ENCODE results near the gene ST7. TPM values are rescaled to one million over a fixed set of nuclear protein-coding genes. Genes with fewer than 3 reads are reported as not detected.

The ST7 gene
- polyA plus RNA-seq, 1 donor from 2014 or later = 76.8 TPM

DNA sequence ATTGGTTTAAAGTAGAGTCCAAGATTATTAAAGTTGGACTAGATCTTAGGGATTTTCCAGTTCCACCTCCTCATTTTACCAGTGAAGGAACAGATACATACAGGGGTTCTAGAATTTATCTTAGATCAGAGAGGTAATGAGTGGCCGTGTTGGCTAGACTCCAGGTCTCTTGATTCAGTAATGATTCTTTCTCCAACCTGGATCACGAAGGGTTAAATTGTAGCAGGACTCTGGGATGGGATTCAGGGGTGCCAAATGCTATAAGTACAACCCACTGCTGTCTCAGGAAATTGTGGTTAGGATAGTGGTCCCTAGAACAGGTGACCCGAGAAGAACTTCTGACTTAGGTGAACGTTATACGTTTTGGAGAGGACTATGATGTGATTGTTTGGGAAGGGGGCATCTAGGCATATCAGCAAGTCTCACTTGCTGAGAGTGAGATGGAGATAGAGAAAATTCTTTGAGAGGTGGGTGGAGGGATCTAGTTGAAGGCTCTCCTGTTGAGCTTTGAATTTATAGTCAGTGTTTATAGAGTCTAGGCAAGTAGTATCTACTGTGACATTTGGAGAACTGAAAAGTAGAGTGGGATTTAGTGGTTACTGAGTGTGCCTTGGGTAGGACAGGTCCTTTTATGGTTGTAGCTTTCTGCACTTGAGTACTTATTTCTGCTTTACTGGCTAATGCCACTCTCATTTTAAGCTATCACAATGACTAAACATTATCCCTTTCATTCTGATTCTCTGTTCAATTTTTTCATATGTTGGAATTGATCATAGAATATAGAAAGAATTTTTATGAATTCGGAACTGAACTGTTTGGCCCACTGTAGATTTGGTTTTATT lies 58.3 kb downstream of the ST7 start:
- Histone ChIP-seq H3K27ac (ENCODE audit: low read length) (no peak overlapping the region), H3K9me2 (ENCODE audit: insufficient read depth, low read length) (no peaks in the 10 kb centered on the region), H3F3A (ENCODE audit: insufficient read depth, low read length, poor library complexity, severe bottlenecking) (no peaks in the 10 kb centered on the region), H2AFZ (ENCODE audit: low read depth, low read length) (no peak overlapping the region), H3K9me3 (ENCODE audit: low read length) (no peaks in the 10 kb centered on the region), H4K20me1 (ENCODE audit: insufficient read depth) (no peaks in the 10 kb centered on the region), H3K9ac (ENCODE audit: low read length) (no peak overlapping the region), H3K4me3 (ENCODE audit: low read length) (no peak overlapping the region), H3K36me3 (ENCODE audit: insufficient read depth, low read length) (no peaks in the 10 kb centered on the region), H3K27me3 (ENCODE audit: insufficient read depth, low read depth, low read length) (no peaks in the 10 kb centered on the region), H3K4me2 (ENCODE audit: low read length) (no peak overlapping the region), H3K79me2 (replicated peaks; ENCODE audit: insufficient read depth, low read length) (no peaks in the 10 kb centered on the region)
- TF ChIP-seq POLR2AphosphoS5 (IDR thresholded peaks at IDR 0.05) (no peak), SMC3 (conservative IDR thresholded peaks at IDR 0.05; ENCODE audit: poor library complexity) (no peak), EZH2 (IDR thresholded peaks at IDR 0.05; ENCODE audit: borderline replicate concordance, insufficient read depth, low read length, poor library complexity, severe bottlenecking) (no peak)

DNA sequence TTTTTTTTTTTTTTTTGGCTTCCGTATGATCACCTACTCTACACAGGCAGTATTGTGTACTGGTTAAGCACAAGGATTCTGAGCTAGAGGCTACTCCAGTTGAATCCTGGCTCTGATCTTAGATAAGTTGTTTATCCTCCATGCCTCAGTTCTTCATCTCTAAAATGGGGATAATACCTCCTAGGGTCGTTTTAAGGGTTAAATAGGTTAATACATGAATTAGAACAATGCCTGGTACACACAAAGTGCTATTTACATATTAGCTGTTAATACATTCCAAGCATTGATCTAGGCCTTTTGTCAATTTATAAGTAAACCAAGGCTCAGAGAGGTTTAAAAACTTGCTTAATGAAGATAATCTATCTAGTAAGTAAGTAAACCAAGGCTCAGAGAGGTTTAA lies 59.0 kb downstream of the ST7 start:
- Histone ChIP-seq H3F3A (ENCODE audit: insufficient read depth, low read length, poor library complexity, severe bottlenecking) (no peaks in the 10 kb centered on the region), H3K4me3 (ENCODE audit: low read length) (no peak overlapping the region), H4K20me1 (ENCODE audit: insufficient read depth) (no peaks in the 10 kb centered on the region), H3K36me3 (ENCODE audit: insufficient read depth, low read length) (no peaks in the 10 kb centered on the region), H3K9me3 (ENCODE audit: low read length) (no peaks in the 10 kb centered on the region), H3K27ac (ENCODE audit: low read length) (no peak overlapping the region), H3K27me3 (ENCODE audit: insufficient read depth, low read depth, low read length) (no peaks in the 10 kb centered on the region), H2AFZ (ENCODE audit: low read depth, low read length) (no peak overlapping the region), H3K4me2 (ENCODE audit: low read length) (no peak overlapping the region), H3K79me2 (replicated peaks; ENCODE audit: insufficient read depth, low read length) (no peaks in the 10 kb centered on the region), H3K9me2 (ENCODE audit: insufficient read depth, low read length) (no peaks in the 10 kb centered on the region), H3K9ac (ENCODE audit: low read length) (no peak overlapping the region)
- TF ChIP-seq TAF1 (IDR thresholded peaks at IDR 0.05; ENCODE audit: low read depth) (no peak), RAD21 (conservative IDR thresholded peaks at IDR 0.05) (no peak), POLR2AphosphoS5 (IDR thresholded peaks at IDR 0.05) (no peak), SMC3 (conservative IDR thresholded peaks at IDR 0.05; ENCODE audit: poor library complexity) (no peak), EZH2 (IDR thresholded peaks at IDR 0.05; ENCODE audit: borderline replicate concordance, insufficient read depth, low read length, poor library complexity, severe bottlenecking) (no peak), EP300 (conservative IDR thresholded peaks at IDR 0.05; ENCODE audit: poor library complexity, severe bottlenecking) (no peak), MXI1 (conservative IDR thresholded peaks at IDR 0.05; ENCODE audit: poor library complexity, severe bottlenecking) (no peak)
- TF ChIP-seq, protein P1, sequence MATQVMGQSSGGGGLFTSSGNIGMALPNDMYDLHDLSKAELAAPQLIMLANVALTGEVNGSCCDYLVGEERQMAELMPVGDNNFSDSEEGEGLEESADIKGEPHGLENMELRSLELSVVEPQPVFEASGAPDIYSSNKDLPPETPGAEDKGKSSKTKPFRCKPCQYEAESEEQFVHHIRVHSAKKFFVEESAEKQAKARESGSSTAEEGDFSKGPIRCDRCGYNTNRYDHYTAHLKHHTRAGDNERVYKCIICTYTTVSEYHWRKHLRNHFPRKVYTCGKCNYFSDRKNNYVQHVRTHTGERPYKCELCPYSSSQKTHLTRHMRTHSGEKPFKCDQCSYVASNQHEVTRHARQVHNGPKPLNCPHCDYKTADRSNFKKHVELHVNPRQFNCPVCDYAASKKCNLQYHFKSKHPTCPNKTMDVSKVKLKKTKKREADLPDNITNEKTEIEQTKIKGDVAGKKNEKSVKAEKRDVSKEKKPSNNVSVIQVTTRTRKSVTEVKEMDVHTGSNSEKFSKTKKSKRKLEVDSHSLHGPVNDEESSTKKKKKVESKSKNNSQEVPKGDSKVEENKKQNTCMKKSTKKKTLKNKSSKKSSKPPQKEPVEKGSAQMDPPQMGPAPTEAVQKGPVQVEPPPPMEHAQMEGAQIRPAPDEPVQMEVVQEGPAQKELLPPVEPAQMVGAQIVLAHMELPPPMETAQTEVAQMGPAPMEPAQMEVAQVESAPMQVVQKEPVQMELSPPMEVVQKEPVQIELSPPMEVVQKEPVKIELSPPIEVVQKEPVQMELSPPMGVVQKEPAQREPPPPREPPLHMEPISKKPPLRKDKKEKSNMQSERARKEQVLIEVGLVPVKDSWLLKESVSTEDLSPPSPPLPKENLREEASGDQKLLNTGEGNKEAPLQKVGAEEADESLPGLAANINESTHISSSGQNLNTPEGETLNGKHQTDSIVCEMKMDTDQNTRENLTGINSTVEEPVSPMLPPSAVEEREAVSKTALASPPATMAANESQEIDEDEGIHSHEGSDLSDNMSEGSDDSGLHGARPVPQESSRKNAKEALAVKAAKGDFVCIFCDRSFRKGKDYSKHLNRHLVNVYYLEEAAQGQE (IDR thresholded peaks at IDR 0.05; ENCODE audit: borderline replicate concordance) = no peak
- TF ChIP-seq, protein P2, sequence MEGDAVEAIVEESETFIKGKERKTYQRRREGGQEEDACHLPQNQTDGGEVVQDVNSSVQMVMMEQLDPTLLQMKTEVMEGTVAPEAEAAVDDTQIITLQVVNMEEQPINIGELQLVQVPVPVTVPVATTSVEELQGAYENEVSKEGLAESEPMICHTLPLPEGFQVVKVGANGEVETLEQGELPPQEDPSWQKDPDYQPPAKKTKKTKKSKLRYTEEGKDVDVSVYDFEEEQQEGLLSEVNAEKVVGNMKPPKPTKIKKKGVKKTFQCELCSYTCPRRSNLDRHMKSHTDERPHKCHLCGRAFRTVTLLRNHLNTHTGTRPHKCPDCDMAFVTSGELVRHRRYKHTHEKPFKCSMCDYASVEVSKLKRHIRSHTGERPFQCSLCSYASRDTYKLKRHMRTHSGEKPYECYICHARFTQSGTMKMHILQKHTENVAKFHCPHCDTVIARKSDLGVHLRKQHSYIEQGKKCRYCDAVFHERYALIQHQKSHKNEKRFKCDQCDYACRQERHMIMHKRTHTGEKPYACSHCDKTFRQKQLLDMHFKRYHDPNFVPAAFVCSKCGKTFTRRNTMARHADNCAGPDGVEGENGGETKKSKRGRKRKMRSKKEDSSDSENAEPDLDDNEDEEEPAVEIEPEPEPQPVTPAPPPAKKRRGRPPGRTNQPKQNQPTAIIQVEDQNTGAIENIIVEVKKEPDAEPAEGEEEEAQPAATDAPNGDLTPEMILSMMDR (IDR thresholded peaks at IDR 0.05; ENCODE audit: poor library complexity, severe bottlenecking) = no peak
